Natural killer cell (primary cell): ENCODE data around the gene DNAH1. TPM values are rescaled to one million over a fixed set of nuclear protein-coding genes. Genes with fewer than 3 reads are reported as not detected.

Source experiments
- ATAC-seq, 3 donors: fragments of 150-1000 bp in 2 of 3; fragments of 200-7000 bp in 1 of 3; cut with Tn5 transposase; 1 replicate in 1 of 3; 2 replicates in 2 of 3; pipeline ENCODE4 v1.10.0; 2021; ENCODE audit warnings: mild to moderate bottlenecking in 2 of 3, moderate library complexity in 2 of 3
- DNase-seq, 2 donors: peaks; one replicate each; pipeline versions ENCODE4 v3.0.0 to v3.0.0-alpha.2; 2013 to 2021; ENCODE audit warnings: mixed read lengths in 1 of 2
- H3K27ac ChIP-seq: one replicate; pipeline ENCODE4 v1.5.1; 2013; ENCODE audit warnings: mild to moderate bottlenecking, low read length
- H3K27me3 ChIP-seq: one replicate; pipeline ENCODE4 v1.6.1; 2013; ENCODE audit warnings: low read length; ENCODE audit not compliant: control insufficient read depth, insufficient read depth
- H3K36me3 ChIP-seq: one replicate; pipeline ENCODE4 v1.6.1; 2013; ENCODE audit warnings: low read length; ENCODE audit not compliant: control insufficient read depth, insufficient read depth
- H3K4me1 ChIP-seq: one replicate; pipeline ENCODE4 v1.6.1; 2013; ENCODE audit warnings: low read length; ENCODE audit not compliant: control insufficient read depth, insufficient read depth
- H3K4me3 ChIP-seq: one replicate; pipeline ENCODE4 v1.5.1; 2013; ENCODE audit warnings: low read length
- H3K9me3 ChIP-seq: one replicate; pipeline ENCODE4 v1.6.1; 2013; ENCODE audit warnings: low read length; ENCODE audit not compliant: control insufficient read depth, insufficient read depth
- H3K27ac Mint-ChIP-seq, 2 donors: one replicate each; pipeline ENCODE4 v1.8.0; 2022; ENCODE audit warnings: mild to moderate bottlenecking in 2 of 2, mixed read lengths in 2 of 2, moderate library complexity in 1 of 2
- H3K27me3 Mint-ChIP-seq, 2 donors: one replicate each; pipeline ENCODE4 v1.8.0; 2022; ENCODE audit warnings: low read depth in 2 of 2, mixed read lengths in 2 of 2
- H3K36me3 Mint-ChIP-seq: one replicate; pipeline ENCODE4 v1.8.0; 2022; ENCODE audit warnings: mixed read lengths
- H3K4me1 Mint-ChIP-seq, 2 donors: one replicate each; pipeline ENCODE4 v1.8.0; 2022; ENCODE audit warnings: mixed read lengths in 2 of 2
- H3K4me3 Mint-ChIP-seq: one replicate; pipeline ENCODE4 v1.8.0; 2022; ENCODE audit warnings: mild to moderate bottlenecking, moderate library complexity, mixed read lengths
- H3K9me3 Mint-ChIP-seq, 2 donors: one replicate each; pipeline ENCODE4 v1.8.0; 2022; ENCODE audit warnings: mixed read lengths in 2 of 2
- WGBS: methylation state at CpG from one replicate; pipeline ENCODE4 v1.1.7; 2013; ENCODE audit warnings: missing lambda C conversion rate; ENCODE audit not compliant: insufficient coverage; 5-methylcytosine and 5-hydroxymethylcytosine counted together
- intact Hi-C: fragments of 100-400 bp; cut with micrococcal nuclease; formaldehyde crosslinking; loops from one replicate; pipeline ENCODE4 v1.14.2; 2022
- total RNA-seq, 4 donors: library from RNA; stranded (reverse); fragments of 120-200 nt in 1 of 4; gene quantifications; one replicate each; pipeline versions ENCODE4 v1.2.3 to v1.2.4, GENCODE V29; 2013 to 2022
- TF ChIP-seq, protein P1 (sequence below): fragments of 200-600 bp; IDR thresholded peaks from one replicate; pipeline ENCODE4 v1.8.0; 2022; ENCODE audit warnings: antibody characterized with exemption

The DNAH1 gene
- total RNA-seq, 3 donors from 2014 or later (not counting 1 experiment from before 2014, with no cell fraction given): 72.3 to 81.7 (median 74.2) TPM

- Mint-ChIP-seq H3K36me3 (no peaks in the 10 kb centered on the region), H3K9me3 (no peaks in the 10 kb centered on the region), H3K4me3 (no peak overlapping the region), H3K27ac (no peak overlapping the region), H3K27me3 (peaks cover 0 to 3% of the 10 kb centered on the region in 2 donors), H3K4me1 (no peaks in the 10 kb centered on the region)
- no peak overlapping the region for H3K4me3 ChIP-seq
- ATAC-seq (no peak), DNase-seq (no peak)
- intact Hi-C loops: no loop called here
- no peak overlapping the region for H3K27ac ChIP-seq
- no peaks in the 10 kb centered on the region for H3K36me3 ChIP-seq
- H3K9me3 ChIP-seq: no peaks in the 10 kb centered on the region
- TF ChIP-seq, protein P1, sequence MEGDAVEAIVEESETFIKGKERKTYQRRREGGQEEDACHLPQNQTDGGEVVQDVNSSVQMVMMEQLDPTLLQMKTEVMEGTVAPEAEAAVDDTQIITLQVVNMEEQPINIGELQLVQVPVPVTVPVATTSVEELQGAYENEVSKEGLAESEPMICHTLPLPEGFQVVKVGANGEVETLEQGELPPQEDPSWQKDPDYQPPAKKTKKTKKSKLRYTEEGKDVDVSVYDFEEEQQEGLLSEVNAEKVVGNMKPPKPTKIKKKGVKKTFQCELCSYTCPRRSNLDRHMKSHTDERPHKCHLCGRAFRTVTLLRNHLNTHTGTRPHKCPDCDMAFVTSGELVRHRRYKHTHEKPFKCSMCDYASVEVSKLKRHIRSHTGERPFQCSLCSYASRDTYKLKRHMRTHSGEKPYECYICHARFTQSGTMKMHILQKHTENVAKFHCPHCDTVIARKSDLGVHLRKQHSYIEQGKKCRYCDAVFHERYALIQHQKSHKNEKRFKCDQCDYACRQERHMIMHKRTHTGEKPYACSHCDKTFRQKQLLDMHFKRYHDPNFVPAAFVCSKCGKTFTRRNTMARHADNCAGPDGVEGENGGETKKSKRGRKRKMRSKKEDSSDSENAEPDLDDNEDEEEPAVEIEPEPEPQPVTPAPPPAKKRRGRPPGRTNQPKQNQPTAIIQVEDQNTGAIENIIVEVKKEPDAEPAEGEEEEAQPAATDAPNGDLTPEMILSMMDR: no peak
- H3K27me3 ChIP-seq: no peaks in the 10 kb centered on the region
- H3K4me1 ChIP-seq: no peaks in the 10 kb centered on the region
- WGBS: 94% methylated on average over 31 of the region's 32 CpGs
Observed at GRCh38 chr3:52435246-52436101, 119.4 kb downstream of the DNAH1 start.

- Histone ChIP-seq H3K27ac (no peak overlapping the region), H3K4me1 (no peaks in the 10 kb centered on the region), H3K9me3 (no peaks in the 10 kb centered on the region), H3K36me3 (no peaks in the 10 kb centered on the region), H3K4me3 (no peak overlapping the region), H3K27me3 (no peaks in the 10 kb centered on the region)
- no peaks in the 10 kb centered on the region for H3K36me3 Mint-ChIP-seq
- TF ChIP-seq, protein P1: no peak
- H3K27ac Mint-ChIP-seq: no peak overlapping the region
- ATAC-seq (no peak), DNase-seq (no peak)
- H3K27me3 Mint-ChIP-seq: peaks cover 0 to 3% of the 10 kb centered on the region in 2 donors
- intact Hi-C loops: no loop called here
- H3K9me3 Mint-ChIP-seq: no peaks in the 10 kb centered on the region
- 90% methylated on average over 12 of the region's 13 CpGs for WGBS
- H3K4me1 Mint-ChIP-seq: no peaks in the 10 kb centered on the region
- no peak overlapping the region for H3K4me3 Mint-ChIP-seq
Observed at GRCh38 chr3:52436500-52437149, 120.5 kb downstream of the DNAH1 start.

DNA sequence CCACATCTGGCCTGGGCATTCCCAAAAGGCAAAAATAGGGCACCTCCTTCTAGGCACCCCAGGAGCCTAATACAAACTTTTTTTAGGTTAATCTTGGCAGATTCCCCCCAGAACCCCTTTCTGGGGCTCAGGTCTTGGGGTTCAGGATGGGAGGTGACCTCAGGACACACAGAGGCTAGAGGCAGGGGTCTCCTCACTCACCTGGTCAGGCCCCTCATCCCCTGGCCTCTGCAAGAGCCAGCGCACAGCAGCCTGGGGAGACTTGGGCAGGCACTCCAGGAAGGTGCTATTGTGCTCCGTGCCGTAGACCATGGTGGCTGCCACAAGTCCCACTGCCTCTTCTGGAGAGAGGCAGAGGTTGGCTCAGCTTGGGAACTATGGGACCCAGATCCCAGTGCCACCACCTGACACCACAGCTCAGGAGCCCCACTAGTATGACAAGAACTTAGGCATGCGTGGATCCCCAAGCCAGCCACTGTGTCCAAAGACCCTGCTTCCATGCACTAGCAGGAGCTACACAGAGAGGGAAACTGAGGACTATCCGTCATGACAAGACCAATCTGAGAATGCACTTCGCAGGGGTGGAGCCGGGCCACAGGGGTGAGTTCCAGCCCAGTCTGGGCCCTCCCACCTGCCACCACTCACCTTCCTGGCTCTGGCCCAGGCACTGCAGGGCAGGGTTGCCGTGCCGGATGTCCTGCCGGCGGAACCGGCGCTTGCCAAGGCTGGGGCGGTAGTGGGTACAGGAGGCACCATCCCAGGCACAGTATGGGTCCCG is 121.4 kb downstream of the DNAH1 start:
- 95% methylated on average over 15 of the region's 15 CpGs for WGBS
- TF ChIP-seq, protein P1: no peak
- no peaks in the 10 kb centered on the region for H3K36me3 Mint-ChIP-seq
- intact Hi-C loops: no loop called here
- no peaks in the 10 kb centered on the region for H3K27me3 ChIP-seq
- no peak overlapping the region for H3K27ac ChIP-seq
- H3K27ac Mint-ChIP-seq: no peak overlapping the region
- H3K27me3 Mint-ChIP-seq: no peaks in the 10 kb centered on the region
- no peak overlapping the region for H3K4me3 Mint-ChIP-seq
- no peak for ATAC-seq
- DNase-seq: no peak
- no peaks in the 10 kb centered on the region for H3K9me3 Mint-ChIP-seq
- H3K4me1 ChIP-seq: no peaks in the 10 kb centered on the region
- no peaks in the 10 kb centered on the region for H3K36me3 ChIP-seq
- no peaks in the 10 kb centered on the region for H3K4me1 Mint-ChIP-seq
- no peak overlapping the region for H3K4me3 ChIP-seq
- H3K9me3 ChIP-seq: no peaks in the 10 kb centered on the region
